Suprapubic skin (tissue), 4 donors: ENCODE measurements around the gene TPD52L2.
"Not testable (repeated sequence)": the region's sequence is repeated elsewhere in the genome, so short reads cannot be mapped to it uniquely, and the experiment has no call there.

Experiments
- CTCF ChIP-seq, 2 donors: fragments of 200-600 bp in 1 of 2; fragments of 450-650 bp in 1 of 2; sonication (generic) in 1 of 2; IDR thresholded peaks; one replicate each; pipeline ENCODE4 v1.5.1; 2016 to 2019; ENCODE audit warnings: antibody characterized with exemption in 2 of 2, mild to moderate bottlenecking in 1 of 2, moderate library complexity in 1 of 2
- EP300 ChIP-seq: sonication (generic); formaldehyde crosslinking; IDR thresholded peaks from one replicate; pipeline ENCODE4 v1.6.1; 2017; ENCODE audit warnings: antibody characterized with exemption
- POLR2A ChIP-seq, 2 donors: fragments of 450-650 bp; IDR thresholded peaks; one replicate each; pipeline ENCODE4 v1.6.1; 2017; ENCODE audit warnings: antibody characterized with exemption in 2 of 2, mild to moderate bottlenecking in 2 of 2, moderate library complexity in 2 of 2
- POLR2AphosphoS5 ChIP-seq, 3 donors: sonication (generic); formaldehyde crosslinking; IDR thresholded peaks; one replicate each; pipeline ENCODE4 v1.6.1; 2017; ENCODE audit warnings: antibody characterized with exemption in 3 of 3

GRCh38 chr20:63874241-63874640 lies 9.2 kb downstream of the TPD52L2 start:
- not testable (repeated sequence) for TF ChIP-seq CTCF (IDR thresholded peaks at IDR 0.05); POLR2A (IDR thresholded peaks at IDR 0.05); POLR2AphosphoS5 (IDR thresholded peaks at IDR 0.05); EP300
